ENCODE measurements around the gene MOB1A.
"Not testable (repeated sequence)": the region's sequence is repeated elsewhere in the genome, so short reads cannot be mapped to it uniquely, and the experiment has no call there.

Gene MOB1A

GRCh38 chr2:74216642-74217041, 38.0 kb upstream of the MOB1A start:
- Histone ChIP-seq H3K9me3 (ENCODE audit: control insufficient read depth, low read length) (no peaks in the 10 kb centered on the region), H3K4me1 (ENCODE audit: control insufficient read depth, insufficient read depth, low read length, poor library complexity, severe bottlenecking) (no peaks in the 10 kb centered on the region), H3K4me3 (ENCODE audit: insufficient read depth, low read depth, low read length, poor library complexity, severe bottlenecking) (no peak overlapping the region), H3K27me3 (replicated peaks; ENCODE audit: control insufficient read depth, insufficient read depth, low read length, poor library complexity, severe bottlenecking) (no peaks in the 10 kb centered on the region), H3K27ac (ENCODE audit: insufficient read depth, low read length, poor library complexity, severe bottlenecking) (no peak overlapping the region), H3K36me3 (ENCODE audit: control insufficient read depth, insufficient read depth, low read length) (peaks cover 46% of the 10 kb centered on the region)
- no peak for DNase-seq

GRCh38 chr2:74215771-74216170, 37.1 kb upstream of the MOB1A start:
- H3K4me3 ChIP-seq (ENCODE audit: insufficient read depth, low read depth, low read length, poor library complexity, severe bottlenecking); H3K27me3 ChIP-seq (replicated peaks; ENCODE audit: control insufficient read depth, insufficient read depth, low read length, poor library complexity, severe bottlenecking); H3K9me3 ChIP-seq (ENCODE audit: control insufficient read depth, low read length); H3K27ac ChIP-seq (ENCODE audit: insufficient read depth, low read length, poor library complexity, severe bottlenecking); DNase-seq; H3K4me1 ChIP-seq (ENCODE audit: control insufficient read depth, insufficient read depth, low read length, poor library complexity, severe bottlenecking): not testable (repeated sequence)
- peaks cover 49% of the 10 kb centered on the region for H3K36me3 ChIP-seq (ENCODE audit: control insufficient read depth, insufficient read depth, low read length)

- DNase-seq = no peak
- no peaks in the 10 kb centered on the region for H3K4me1 ChIP-seq (ENCODE audit: control insufficient read depth, insufficient read depth, low read length, poor library complexity, severe bottlenecking)
- H3K27me3 ChIP-seq (replicated peaks; ENCODE audit: control insufficient read depth, insufficient read depth, low read length, poor library complexity, severe bottlenecking) = no peaks in the 10 kb centered on the region
- H3K9me3 ChIP-seq (ENCODE audit: control insufficient read depth, low read length) = no peaks in the 10 kb centered on the region
- peaks cover 54% of the 10 kb centered on the region for H3K36me3 ChIP-seq (ENCODE audit: control insufficient read depth, insufficient read depth, low read length)
- no peak overlapping the region for H3K27ac ChIP-seq (ENCODE audit: insufficient read depth, low read length, poor library complexity, severe bottlenecking)
- no peak overlapping the region for H3K4me3 ChIP-seq (ENCODE audit: insufficient read depth, low read depth, low read length, poor library complexity, severe bottlenecking)
Measured at GRCh38 chr2:74212702-74213410, 34.2 kb upstream of the MOB1A start.

GRCh38 chr2:74206180-74206688, 27.6 kb upstream of the MOB1A start:
- Histone ChIP-seq H3K9me3 (ENCODE audit: control insufficient read depth, low read length) (no peaks in the 10 kb centered on the region), H3K36me3 (ENCODE audit: control insufficient read depth, insufficient read depth, low read length) (peaks cover 18% of the 10 kb centered on the region), H3K4me1 (ENCODE audit: control insufficient read depth, insufficient read depth, low read length, poor library complexity, severe bottlenecking) (peaks cover 18% of the 10 kb centered on the region), H3K4me3 (ENCODE audit: insufficient read depth, low read depth, low read length, poor library complexity, severe bottlenecking) (peak overlapping the region; percentile 15), H3K27ac (ENCODE audit: insufficient read depth, low read length, poor library complexity, severe bottlenecking) (peak overlapping the region; percentile 77), H3K27me3 (replicated peaks; ENCODE audit: control insufficient read depth, insufficient read depth, low read length, poor library complexity, severe bottlenecking) (no peaks in the 10 kb centered on the region)
- no peak for DNase-seq

GRCh38 chr2:74205596-74205995, 26.9 kb upstream of the MOB1A start:
- Histone ChIP-seq H3K36me3 (ENCODE audit: control insufficient read depth, insufficient read depth, low read length) (peaks cover 15% of the 10 kb centered on the region), H3K27ac (ENCODE audit: insufficient read depth, low read length, poor library complexity, severe bottlenecking) (peak overlapping the region; percentile 77), H3K9me3 (ENCODE audit: control insufficient read depth, low read length) (no peaks in the 10 kb centered on the region), H3K4me3 (ENCODE audit: insufficient read depth, low read depth, low read length, poor library complexity, severe bottlenecking) (peak overlapping the region; percentile 15), H3K4me1 (ENCODE audit: control insufficient read depth, insufficient read depth, low read length, poor library complexity, severe bottlenecking) (peaks cover 18% of the 10 kb centered on the region), H3K27me3 (replicated peaks; ENCODE audit: control insufficient read depth, insufficient read depth, low read length, poor library complexity, severe bottlenecking) (no peaks in the 10 kb centered on the region)
- DNase-seq = no peak

GRCh38 chr2:74205113-74205512, 26.4 kb upstream of the MOB1A start:
- no peak for DNase-seq
- H3K36me3 ChIP-seq (ENCODE audit: control insufficient read depth, insufficient read depth, low read length) = peaks cover 11% of the 10 kb centered on the region
- no peaks in the 10 kb centered on the region for H3K9me3 ChIP-seq (ENCODE audit: control insufficient read depth, low read length)
- H3K4me1 ChIP-seq (ENCODE audit: control insufficient read depth, insufficient read depth, low read length, poor library complexity, severe bottlenecking) = peaks cover 18% of the 10 kb centered on the region
- H3K4me3 ChIP-seq (ENCODE audit: insufficient read depth, low read depth, low read length, poor library complexity, severe bottlenecking) = no peak overlapping the region
- no peaks in the 10 kb centered on the region for H3K27me3 ChIP-seq (replicated peaks; ENCODE audit: control insufficient read depth, insufficient read depth, low read length, poor library complexity, severe bottlenecking)
- peak overlapping the region; percentile 77 for H3K27ac ChIP-seq (ENCODE audit: insufficient read depth, low read length, poor library complexity, severe bottlenecking)

GRCh38 chr2:74204436-74204835, 25.8 kb upstream of the MOB1A start:
- DNase-seq = no peak
- H3K27ac ChIP-seq (ENCODE audit: insufficient read depth, low read length, poor library complexity, severe bottlenecking) = no peak overlapping the region
- peaks cover 5% of the 10 kb centered on the region for H3K36me3 ChIP-seq (ENCODE audit: control insufficient read depth, insufficient read depth, low read length)
- peaks cover 18% of the 10 kb centered on the region for H3K4me1 ChIP-seq (ENCODE audit: control insufficient read depth, insufficient read depth, low read length, poor library complexity, severe bottlenecking)
- H3K27me3 ChIP-seq (replicated peaks; ENCODE audit: control insufficient read depth, insufficient read depth, low read length, poor library complexity, severe bottlenecking) = no peaks in the 10 kb centered on the region
- H3K9me3 ChIP-seq (ENCODE audit: control insufficient read depth, low read length) = no peaks in the 10 kb centered on the region
- H3K4me3 ChIP-seq (ENCODE audit: insufficient read depth, low read depth, low read length, poor library complexity, severe bottlenecking) = no peak overlapping the region

GRCh38 chr2:74201596-74201995, 22.9 kb upstream of the MOB1A start:
- no peak overlapping the region for H3K4me3 ChIP-seq (ENCODE audit: insufficient read depth, low read depth, low read length, poor library complexity, severe bottlenecking)
- no peak for DNase-seq
- no peaks in the 10 kb centered on the region for H3K36me3 ChIP-seq (ENCODE audit: control insufficient read depth, insufficient read depth, low read length)
- peaks cover 21% of the 10 kb centered on the region for H3K4me1 ChIP-seq (ENCODE audit: control insufficient read depth, insufficient read depth, low read length, poor library complexity, severe bottlenecking)
- no peak overlapping the region for H3K27ac ChIP-seq (ENCODE audit: insufficient read depth, low read length, poor library complexity, severe bottlenecking)
- H3K9me3 ChIP-seq (ENCODE audit: control insufficient read depth, low read length) = no peaks in the 10 kb centered on the region
- no peaks in the 10 kb centered on the region for H3K27me3 ChIP-seq (replicated peaks; ENCODE audit: control insufficient read depth, insufficient read depth, low read length, poor library complexity, severe bottlenecking)

GRCh38 chr2:74201196-74201595, 22.5 kb upstream of the MOB1A start:
- DNase-seq = no peak
- Histone ChIP-seq H3K4me3 (ENCODE audit: insufficient read depth, low read depth, low read length, poor library complexity, severe bottlenecking) (no peak overlapping the region), H3K9me3 (ENCODE audit: control insufficient read depth, low read length) (no peaks in the 10 kb centered on the region), H3K4me1 (ENCODE audit: control insufficient read depth, insufficient read depth, low read length, poor library complexity, severe bottlenecking) (peaks cover 17% of the 10 kb centered on the region), H3K36me3 (ENCODE audit: control insufficient read depth, insufficient read depth, low read length) (no peaks in the 10 kb centered on the region), H3K27ac (ENCODE audit: insufficient read depth, low read length, poor library complexity, severe bottlenecking) (no peak overlapping the region), H3K27me3 (replicated peaks; ENCODE audit: control insufficient read depth, insufficient read depth, low read length, poor library complexity, severe bottlenecking) (no peaks in the 10 kb centered on the region)

- Histone ChIP-seq H3K27ac (ENCODE audit: insufficient read depth, low read length, poor library complexity, severe bottlenecking) (no peak overlapping the region), H3K9me3 (ENCODE audit: control insufficient read depth, low read length) (no peaks in the 10 kb centered on the region), H3K36me3 (ENCODE audit: control insufficient read depth, insufficient read depth, low read length) (no peaks in the 10 kb centered on the region), H3K4me1 (ENCODE audit: control insufficient read depth, insufficient read depth, low read length, poor library complexity, severe bottlenecking) (peaks cover 6% of the 10 kb centered on the region), H3K4me3 (ENCODE audit: insufficient read depth, low read depth, low read length, poor library complexity, severe bottlenecking) (peak overlapping the region; percentile 80), H3K27me3 (replicated peaks; ENCODE audit: control insufficient read depth, insufficient read depth, low read length, poor library complexity, severe bottlenecking) (no peaks in the 10 kb centered on the region)
- no peak for DNase-seq
Measured at GRCh38 chr2:74199871-74200305, 21.2 kb upstream of the MOB1A start.
